GM18499 (cell line): ENCODE results near the gene SIK1.
"Not testable (repeated sequence)": the region's sequence is repeated elsewhere in the genome, so short reads cannot be mapped to it uniquely, and the experiment has no call there.

Experiments
- ATAC-seq: cut with Tn5 transposase; IDR thresholded peaks from one replicate; pipeline ENCODE4 v1.9.1; 2021; ENCODE audit warnings: moderate number of reproducible peaks; ENCODE audit not compliant: insufficient read depth, unreplicated experiment

The SIK1 gene

GRCh38 chr21:43440835-43441727 is 14.2 kb upstream of the SIK1 start:
- ATAC-seq = not testable (repeated sequence)

GRCh38 chr21:43439316-43440075 is 12.6 kb upstream of the SIK1 start:
- not testable (repeated sequence) for ATAC-seq

- ATAC-seq = not testable (repeated sequence)
Measured at GRCh38 chr21:43436272-43436671, 9.3 kb upstream of the SIK1 start.

- ATAC-seq = not testable (repeated sequence)
Measured at GRCh38 chr21:43433340-43434136, 6.6 kb upstream of the SIK1 start.

GRCh38 chr21:43430830-43431416 is 4.0 kb upstream of the SIK1 start:
- not testable (repeated sequence) for ATAC-seq

GRCh38 chr21:43428964-43429363 is 2.0 kb upstream of the SIK1 start:
- not testable (repeated sequence) for ATAC-seq

- not testable (repeated sequence) for ATAC-seq
Measured at GRCh38 chr21:43427242-43427559, 270 bp upstream of the SIK1 start.

- not testable (repeated sequence) for ATAC-seq
Measured at GRCh38 chr21:43426004-43426403, 927 bp downstream of the SIK1 start.

GRCh38 chr21:43419475-43419874 is 7.5 kb downstream of the SIK1 start:
- not testable (repeated sequence) for ATAC-seq

- not testable (repeated sequence) for ATAC-seq
Measured at GRCh38 chr21:43414576-43414975, 12.4 kb downstream of the SIK1 start.

GRCh38 chr21:43412020-43412788 is 14.7 kb downstream of the SIK1 start:
- ATAC-seq = not testable (repeated sequence)

GRCh38 chr21:43410456-43411068 is 16.4 kb downstream of the SIK1 start:
- not testable (repeated sequence) for ATAC-seq

- not testable (repeated sequence) for ATAC-seq
Measured at GRCh38 chr21:43407139-43407538, 19.8 kb downstream of the SIK1 start.

GRCh38 chr21:43404450-43404849 is 22.5 kb downstream of the SIK1 start:
- ATAC-seq = not testable (repeated sequence)

GRCh38 chr21:43403651-43404430 is 23.1 kb downstream of the SIK1 start:
- ATAC-seq = not testable (repeated sequence)

GRCh38 chr21:43401125-43401524 is 25.8 kb downstream of the SIK1 start:
- not testable (repeated sequence) for ATAC-seq

- ATAC-seq = not testable (repeated sequence)
Measured at GRCh38 chr21:43399595-43400015, 27.3 kb downstream of the SIK1 start.

- not testable (repeated sequence) for ATAC-seq
Measured at GRCh38 chr21:43399136-43399535, 27.8 kb downstream of the SIK1 start.
